ENCODE measurements around the gene KIAA0513. TPM values are rescaled to one million over a fixed set of nuclear protein-coding genes. Genes with fewer than 3 reads are reported as not detected.

The KIAA0513 gene
- total RNA-seq, 1 experiment from 2014 or later = 8.7 TPM

- in situ Hi-C loops (cut with HindIII; ENCODE audit: low pct_unique_long_range_greater_than_20kb, low sequenced_read_pairs) (no loop called here), intact Hi-C loops (cut with micrococcal nuclease; ENCODE audit: unreplicated experiment) (no loop called here)
- Histone ChIP-seq H3K4me3 (ENCODE audit: low read depth in 2 of 2, low read length in 2 of 2) (no peak overlapping the region), H3K9me3 (ENCODE audit: control insufficient read depth, insufficient read depth, low read depth, low read length) (no peaks in the 10 kb centered on the region), H3K4me1 (ENCODE audit: control insufficient read depth, insufficient read depth, low read length) (no peaks in the 10 kb centered on the region), H3K27ac (ENCODE audit: low read length) (no peak overlapping the region), H3K27me3 (ENCODE audit: control insufficient read depth, insufficient read depth, low read length) (no peaks in the 10 kb centered on the region), H3K36me3 (ENCODE audit: control insufficient read depth, insufficient read depth, low read length) (no peaks in the 10 kb centered on the region)
- ATAC-seq = no peak
- no peak for DNase-seq (ENCODE audit: low read depth, low spot score)
- ChIA-PET POLR2A (interaction anchor here (0.6 kb wide), 1 partner anchor 81 kb away, joined by 13 read pairs; no protein-coding TSS in a partner anchor), CTCF (no interaction called here)
- BruUV-seq (replicated peaks) = no TSS peak
- TF ChIP-seq CTCF (IDR thresholded peaks at IDR 0.05) = no peak
- no peak for TF ChIP-seq TCF7L2 (IDR thresholded peaks at IDR 0.05; ENCODE audit: low read depth, low read length)
- TF ChIP-seq REST (IDR thresholded peaks at IDR 0.05; ENCODE audit: insufficient read depth in 1 of 2, low read depth in 2 of 2, low read length in 1 of 2) = no peak
- no peak for TF ChIP-seq SIN3A (IDR thresholded peaks at IDR 0.05; ENCODE audit: borderline replicate concordance, insufficient read depth, low read depth, low read length)
- TF ChIP-seq POLR2AphosphoS5 (IDR thresholded peaks at IDR 0.05; ENCODE audit: low read depth, low read length) = no peak
Measured at GRCh38 chr16:85042167-85042526, 14.6 kb downstream of the KIAA0513 start.

GRCh38 chr16:85042606-85043005 lies 15.0 kb downstream of the KIAA0513 start:
- intact Hi-C loops (cut with micrococcal nuclease; ENCODE audit: unreplicated experiment) (no loop called here), in situ Hi-C loops (cut with HindIII; ENCODE audit: low pct_unique_long_range_greater_than_20kb, low sequenced_read_pairs) (no loop called here)
- Histone ChIP-seq H3K27ac (ENCODE audit: low read length) (no peak overlapping the region), H3K27me3 (ENCODE audit: control insufficient read depth, insufficient read depth, low read length) (no peaks in the 10 kb centered on the region), H3K4me3 (ENCODE audit: low read depth in 2 of 2, low read length in 2 of 2) (no peak overlapping the region), H3K9me3 (ENCODE audit: control insufficient read depth, insufficient read depth, low read depth, low read length) (no peaks in the 10 kb centered on the region), H3K4me1 (ENCODE audit: control insufficient read depth, insufficient read depth, low read length) (no peaks in the 10 kb centered on the region), H3K36me3 (ENCODE audit: control insufficient read depth, insufficient read depth, low read length) (no peaks in the 10 kb centered on the region)
- CTCF ChIA-PET = no interaction called here
- TF ChIP-seq CTCF (IDR thresholded peaks at IDR 0.05) = no peak
- TF ChIP-seq TCF7L2 (IDR thresholded peaks at IDR 0.05; ENCODE audit: low read depth, low read length) = no peak
- no peak for TF ChIP-seq SIN3A (IDR thresholded peaks at IDR 0.05; ENCODE audit: borderline replicate concordance, insufficient read depth, low read depth, low read length)
- no peak for TF ChIP-seq REST (IDR thresholded peaks at IDR 0.05; ENCODE audit: insufficient read depth in 1 of 2, low read depth in 2 of 2, low read length in 1 of 2)
- no peak for TF ChIP-seq POLR2AphosphoS5 (IDR thresholded peaks at IDR 0.05; ENCODE audit: low read depth, low read length)
- DNase-seq (ENCODE audit: low read depth, low spot score) = no peak
- no TSS peak for BruUV-seq (replicated peaks)
- POLR2A ChIA-PET = no interaction called here
- ATAC-seq = no peak
